SK-N-SH (cell line): ENCODE measurements around the gene SPDEF.

Experiments used
- CTCF ChIP-seq: fragments of 200-600 bp; sonication (generic); IDR thresholded peaks from 2 replicates; pipeline ENCODE4 v1.6.1; 2017; ENCODE audit warnings: antibody characterized with exemption, mild to moderate bottlenecking, moderate library complexity
- FOXJ3 ChIP-seq: sonication (generic); formaldehyde crosslinking; IDR thresholded peaks from 2 replicates; pipeline ENCODE4 v1.5.1; 2020; ENCODE audit warnings: mild to moderate bottlenecking, missing genetic modification reagents
- RFX5 ChIP-seq: IDR thresholded peaks from 2 replicates; pipeline ENCODE4 v1.6.1; 2012; ENCODE audit warnings: mild to moderate bottlenecking, improper control_type of control experiment, low read length

- TF ChIP-seq CTCF (no peak), FOXJ3 (CRISPR knock-in tag) (no peak), RFX5 (no peak)
Observed at GRCh38 chr6:34576286-34576955, 20.3 kb upstream of the SPDEF start.
